Erythroblast (primary cell): ENCODE data around the gene TF.
"Not testable (repeated sequence)": the region's sequence is repeated elsewhere in the genome, so short reads cannot be mapped to it uniquely, and the experiment has no call there.

Source experiments
- GATA1 ChIP-seq: IDR thresholded peaks from 2 replicates; pipeline ENCODE4 v1.6.1; 2011; ENCODE audit warnings: low read depth, mild to moderate bottlenecking, control low read depth, low read length, moderate library complexity
- POLR2A ChIP-seq: IDR thresholded peaks from 2 replicates; pipeline ENCODE4 v1.6.1; 2011; ENCODE audit warnings: mild to moderate bottlenecking, low read length

DNA sequence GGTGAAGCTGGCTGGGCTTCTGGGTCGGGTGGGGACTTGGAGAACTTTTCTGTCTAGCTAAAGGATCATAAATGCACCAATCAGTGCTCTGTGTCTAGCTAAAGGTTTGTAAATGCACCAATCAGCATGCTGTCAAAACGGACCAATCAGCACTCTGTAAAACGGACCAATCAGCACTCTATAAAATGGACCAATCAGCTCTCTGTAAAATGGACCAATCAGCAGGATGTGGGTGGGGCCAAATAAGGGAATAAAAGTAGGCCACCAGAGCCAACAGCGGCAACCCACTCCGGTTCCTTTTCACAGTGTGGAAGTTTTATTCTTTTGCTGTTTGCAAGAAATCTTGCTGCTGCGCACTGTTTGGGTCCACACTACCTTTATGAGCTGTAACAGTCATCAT is 14.0 kb upstream of the TF start:
- not testable (repeated sequence) for TF ChIP-seq POLR2A, GATA1
